ENCODE data around the gene ALDH1A1.
"Not testable (repeated sequence)": the region's sequence is repeated elsewhere in the genome, so short reads cannot be mapped to it uniquely, and the experiment has no call there.

Gene ALDH1A1

DNA sequence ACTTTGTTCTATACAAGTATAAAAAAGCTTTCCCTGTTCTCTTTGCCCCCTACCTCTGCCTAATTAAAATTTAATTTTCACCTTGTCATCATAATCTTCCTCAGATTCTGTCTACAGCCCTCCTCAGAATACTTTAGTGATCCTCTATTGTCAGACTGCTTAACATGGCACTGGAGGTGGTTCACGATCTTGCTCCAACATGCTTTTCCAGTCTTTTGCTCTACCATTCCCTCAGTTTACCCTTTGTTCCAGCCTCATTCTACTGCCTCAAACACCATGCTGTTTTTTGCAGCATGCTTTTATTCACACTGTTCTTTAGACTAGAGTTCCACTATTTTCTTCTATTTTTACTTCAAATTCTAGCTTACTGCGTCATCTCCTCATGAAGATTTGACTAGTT, 10.4 kb downstream of the ALDH1A1 start:
- no peak for DNase-seq

DNA sequence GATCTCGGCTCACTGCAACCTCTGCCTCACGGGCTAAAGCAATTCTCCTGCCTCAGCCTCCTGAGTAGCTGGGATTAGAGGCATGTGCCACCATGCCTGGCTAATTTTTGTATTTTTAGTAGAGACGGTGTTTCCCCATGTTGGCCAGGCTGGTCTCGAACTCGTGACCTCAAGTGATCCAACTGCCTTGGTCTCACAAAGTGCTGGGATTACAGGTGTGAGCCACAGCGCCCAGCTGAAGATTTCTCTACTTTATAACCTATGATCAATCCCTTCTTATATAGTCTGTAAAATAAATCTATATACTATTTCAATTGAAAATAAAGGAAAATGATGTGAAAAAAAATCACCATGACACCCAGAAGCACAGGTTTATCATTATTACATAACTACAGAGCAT, 13.3 kb downstream of the ALDH1A1 start:
- not testable (repeated sequence) for DNase-seq

DNA sequence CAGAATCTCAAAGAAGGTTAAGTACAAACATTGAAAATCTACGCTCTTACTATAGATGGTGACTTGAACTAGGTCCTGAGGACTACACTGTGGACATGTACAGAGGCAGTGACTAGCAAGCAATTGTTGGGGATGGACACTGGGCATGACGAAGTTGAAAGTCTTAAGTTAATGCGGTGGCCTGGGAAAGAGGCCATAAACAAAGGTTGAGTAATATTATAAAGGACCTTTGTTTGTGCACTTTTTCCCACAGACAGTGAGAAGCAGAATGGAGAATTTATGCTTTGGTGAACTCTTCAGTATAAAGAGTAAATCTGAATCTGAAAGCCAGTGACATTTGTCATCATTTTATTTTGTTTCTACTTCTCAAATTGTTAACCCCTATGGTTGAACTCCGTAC, 15.3 kb downstream of the ALDH1A1 start:
- DNase-seq, result no peak

DNA sequence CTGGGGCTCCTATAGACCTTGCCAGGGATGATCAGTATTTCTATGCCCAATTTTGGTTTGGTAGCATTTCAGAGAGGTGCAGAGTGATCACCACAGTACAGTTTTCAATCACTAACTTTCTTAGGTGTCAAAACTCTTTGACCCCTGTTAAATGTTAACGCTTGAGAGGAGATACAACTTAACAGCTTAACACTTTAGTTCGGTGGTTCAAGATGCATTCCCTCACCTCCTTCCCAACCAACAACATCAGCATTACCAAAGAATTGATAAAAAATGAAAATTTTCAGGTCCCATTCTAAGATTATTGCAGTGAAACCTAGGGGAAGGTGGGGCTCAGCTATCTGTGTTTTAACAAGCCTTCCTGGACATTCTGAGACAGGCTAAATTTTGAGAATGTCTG, 16.2 kb downstream of the ALDH1A1 start:
- DNase-seq, result no peak

DNA sequence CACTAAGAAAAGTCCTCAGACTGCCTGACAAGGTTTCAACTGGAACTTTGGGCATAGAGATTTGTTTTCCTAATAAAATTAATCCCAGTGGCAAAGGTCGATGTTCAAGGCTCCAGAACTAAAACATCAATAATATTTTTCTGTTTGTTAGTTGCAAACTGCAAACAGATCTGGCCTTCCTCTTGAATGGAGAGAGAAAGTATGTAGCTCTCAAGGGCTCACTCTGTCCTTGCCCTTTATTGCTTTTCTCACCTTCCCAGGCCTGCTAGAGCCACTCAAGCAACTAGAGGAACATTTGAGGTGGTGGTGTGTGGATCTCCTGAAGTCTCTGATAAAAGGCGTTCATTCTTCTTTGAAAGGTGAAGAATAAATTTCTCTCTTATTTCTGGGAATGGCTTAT, 16.6 kb downstream of the ALDH1A1 start:
- no peak for DNase-seq

DNA sequence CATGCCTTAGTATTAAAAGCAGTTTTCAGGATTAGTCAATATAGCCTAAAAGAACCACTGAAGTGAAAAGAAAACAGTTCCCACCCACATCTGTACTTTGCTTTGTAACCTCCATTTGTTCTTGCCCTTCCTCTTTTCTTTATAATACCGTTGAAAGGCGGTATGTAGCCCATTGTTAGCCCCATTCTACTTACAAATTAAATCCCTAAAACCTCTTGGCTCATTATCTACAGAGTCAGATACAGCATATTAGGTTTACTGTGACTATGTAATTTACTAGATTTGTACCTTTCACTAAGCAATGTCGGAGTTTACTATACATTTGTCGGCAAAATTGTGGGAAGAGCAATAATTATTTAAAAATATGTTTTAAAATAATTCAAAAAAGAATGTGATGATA, 17.3 kb downstream of the ALDH1A1 start:
- DNase-seq, result no peak

DNA sequence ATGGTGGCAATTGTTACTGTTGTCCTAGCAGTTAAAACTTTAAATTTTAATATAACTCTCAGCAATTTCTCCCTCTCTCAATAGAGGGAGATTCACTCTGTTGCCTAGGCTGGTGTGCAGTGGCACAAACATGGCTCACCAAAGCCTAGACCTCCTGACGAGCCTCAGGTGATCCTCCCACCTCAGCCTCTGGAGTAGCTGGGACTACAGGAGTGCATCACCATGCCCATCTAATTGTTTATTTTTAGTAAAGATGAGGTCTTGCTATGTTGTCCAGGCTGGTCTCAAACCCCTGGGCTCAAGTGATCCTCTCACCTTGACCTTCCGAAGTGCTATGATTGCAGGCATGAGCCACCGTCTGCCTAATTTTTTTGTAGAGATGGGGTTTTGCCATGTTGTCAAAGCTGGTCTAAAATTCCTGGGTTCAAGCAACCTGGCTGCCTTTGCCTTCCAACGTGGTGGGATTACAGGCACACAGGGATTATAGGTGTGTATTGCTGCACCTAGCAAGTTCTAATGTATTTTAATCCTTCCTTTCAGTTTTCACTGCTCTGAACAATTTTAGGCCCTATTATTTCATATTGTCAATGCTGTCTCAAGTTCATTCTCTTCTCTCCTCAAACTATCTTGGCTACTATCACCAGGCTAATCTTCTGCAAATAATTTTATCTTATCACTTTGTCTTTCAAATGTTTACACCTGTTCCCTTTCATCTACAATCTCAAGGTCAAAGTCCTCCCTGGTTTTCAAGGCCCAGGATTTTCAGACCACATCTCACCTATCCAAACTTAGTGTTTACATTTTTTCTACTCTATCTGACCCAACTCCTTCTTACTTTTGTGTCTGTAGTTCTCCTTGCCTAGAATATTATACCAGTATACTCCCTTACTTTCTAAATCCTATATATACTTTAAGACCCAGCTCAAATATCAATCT, 18.9 kb downstream of the ALDH1A1 start:
- DNase-seq, result no peak

DNA sequence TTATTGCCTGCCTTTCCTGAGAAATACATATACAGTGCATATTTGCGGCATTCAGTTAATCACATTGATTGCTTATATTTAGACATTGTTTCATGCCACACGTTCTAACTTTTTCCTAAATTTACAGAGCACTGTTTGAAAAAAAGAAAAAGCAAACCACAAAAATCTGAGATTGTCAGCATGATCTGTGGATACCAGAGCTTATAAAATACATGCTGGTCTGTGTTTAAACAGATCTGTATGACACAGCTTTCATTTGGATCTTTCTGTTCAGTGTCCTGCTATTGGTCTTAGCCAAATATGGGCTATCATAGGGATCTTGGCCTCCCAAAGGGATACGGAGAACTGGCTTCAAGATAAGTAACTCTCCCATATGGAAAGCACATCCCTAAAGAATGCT, 20.2 kb downstream of the ALDH1A1 start:
- no peak for DNase-seq

DNA sequence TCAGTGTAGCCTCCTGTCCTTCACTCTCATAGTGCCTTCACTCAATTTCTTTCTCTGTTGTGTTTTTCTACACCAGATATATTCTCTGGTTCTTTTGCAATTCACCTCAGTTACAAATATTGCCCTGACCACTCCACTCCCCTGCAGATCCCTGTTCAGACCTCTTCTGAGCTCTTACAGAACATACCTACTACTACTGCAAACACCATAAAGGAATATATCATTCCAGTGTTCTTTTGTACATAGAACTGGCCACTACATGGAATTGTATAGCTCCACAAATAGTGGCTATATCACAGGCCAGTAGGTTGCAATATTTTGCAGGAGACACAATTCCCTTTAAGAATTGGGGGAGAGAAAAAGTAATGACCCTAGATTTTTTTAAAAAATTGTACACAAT, 21.0 kb downstream of the ALDH1A1 start:
- DNase-seq, result no peak

DNA sequence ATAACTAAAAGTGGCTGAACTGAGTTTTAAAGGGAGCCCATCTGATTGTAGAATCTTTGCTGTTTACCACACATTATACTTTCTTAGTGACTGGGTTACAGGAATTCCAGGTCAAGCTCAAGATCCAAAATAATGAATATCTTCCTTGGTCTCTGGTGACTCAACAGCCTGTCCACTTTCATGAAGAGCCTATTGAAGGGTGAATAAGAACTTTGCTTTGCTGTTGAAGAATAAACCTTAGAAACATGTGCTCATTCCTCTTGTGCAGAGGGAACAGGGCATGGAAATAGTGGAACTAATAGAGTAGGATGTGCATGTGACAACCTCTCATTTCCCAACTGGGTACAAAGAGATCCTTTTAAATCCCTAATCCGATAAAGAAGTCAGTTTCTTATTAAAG, 21.4 kb downstream of the ALDH1A1 start:
- DNase-seq, result no peak

DNA sequence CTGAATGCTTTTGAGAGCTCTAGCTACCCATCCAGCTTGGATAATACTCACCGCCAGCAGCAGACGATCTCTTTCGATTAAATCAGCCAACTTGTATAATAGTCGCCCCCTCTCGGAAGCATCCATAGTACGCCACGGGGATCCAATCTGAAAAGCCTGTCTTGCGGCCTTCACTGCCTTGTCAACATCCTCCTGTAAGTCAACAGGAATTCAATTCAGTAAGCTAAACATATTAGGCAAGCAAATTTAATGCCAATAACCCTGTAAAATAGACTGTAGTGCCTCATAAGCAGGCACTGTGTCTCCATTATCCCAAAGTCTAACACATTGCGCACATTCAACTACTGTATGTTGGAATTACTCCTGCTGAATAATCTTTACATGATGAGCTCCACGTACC, 22.0 kb downstream of the ALDH1A1 start:
- no peak for DNase-seq

DNA sequence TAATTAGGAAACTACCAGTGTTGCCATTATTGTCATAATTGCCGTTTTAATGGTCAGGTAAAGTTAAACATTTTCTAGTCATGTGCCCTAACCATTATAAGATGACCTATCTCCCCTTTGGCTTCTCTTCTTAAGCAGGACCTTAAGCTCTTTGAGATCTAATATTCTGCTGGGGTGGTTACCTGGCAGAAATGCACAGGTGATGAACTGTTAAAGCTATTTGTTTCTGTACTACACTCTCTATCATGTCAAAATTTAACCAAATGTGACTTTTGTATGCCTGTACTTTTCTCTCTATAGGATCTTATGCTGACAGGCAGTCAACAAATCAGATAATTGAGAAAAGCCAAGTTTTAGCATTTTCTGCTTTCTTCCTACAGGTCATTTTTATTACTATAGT, 23.3 kb downstream of the ALDH1A1 start:
- DNase-seq, result no peak

DNA sequence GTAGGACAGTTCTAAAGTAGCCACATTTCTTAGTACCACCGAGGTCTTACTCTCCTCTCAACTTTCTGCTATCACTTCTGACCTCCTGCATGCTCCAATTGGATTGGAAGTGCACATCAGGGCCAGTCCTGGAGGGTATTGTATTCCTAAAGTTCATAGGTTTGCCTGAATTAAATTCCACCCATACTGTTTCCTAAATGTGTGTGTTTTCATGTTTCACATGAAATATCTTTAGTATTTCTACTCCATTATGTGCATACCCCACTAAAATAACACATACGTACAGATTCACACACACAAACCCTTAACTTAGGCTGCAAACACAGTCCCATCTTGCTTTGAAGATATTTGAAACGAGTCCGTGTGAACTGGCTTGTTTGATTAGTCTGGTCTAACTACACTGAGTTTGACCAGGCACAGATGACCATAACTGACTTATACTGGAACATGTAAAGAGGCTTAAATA, 24.8 kb downstream of the ALDH1A1 start:
- no peak for DNase-seq

DNA sequence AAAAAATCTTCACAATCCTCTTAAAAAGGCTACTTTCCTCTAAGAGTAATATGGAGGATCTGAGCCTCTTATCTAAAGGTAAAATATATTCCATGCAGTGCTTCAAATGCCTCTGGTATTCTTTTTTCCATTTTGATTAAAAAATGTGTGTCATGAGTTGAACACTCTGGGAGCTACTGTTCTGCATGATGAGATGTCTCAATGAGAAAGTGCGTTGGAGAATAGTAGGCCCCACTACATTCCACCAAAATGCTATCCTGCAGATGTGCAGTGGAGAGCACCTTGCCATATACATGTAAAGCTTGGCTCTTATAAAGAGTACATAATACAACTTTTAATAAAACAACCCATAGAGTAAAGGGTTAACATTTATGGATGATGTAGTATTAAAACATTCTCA, 26.3 kb downstream of the ALDH1A1 start:
- DNase-seq, result no peak

DNA sequence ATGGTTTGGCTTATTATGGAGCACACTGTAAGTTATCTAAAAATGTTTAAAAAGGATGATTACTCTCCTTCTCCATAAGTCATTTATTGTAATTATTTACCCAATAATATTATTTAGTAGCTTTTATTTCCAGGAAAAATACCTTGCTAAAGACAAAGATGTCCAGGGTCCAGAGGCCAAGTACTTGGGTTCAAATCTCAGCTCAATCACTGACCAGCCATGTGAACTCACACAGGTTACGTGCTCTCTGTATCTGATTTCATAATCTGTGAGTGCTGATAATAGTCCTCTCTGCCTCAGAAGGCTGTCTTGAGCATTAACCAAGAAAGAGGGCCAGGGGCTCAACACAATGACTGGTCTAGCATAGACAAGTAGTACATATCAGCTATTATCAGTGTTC, 27.0 kb downstream of the ALDH1A1 start:
- no peak for DNase-seq

DNA sequence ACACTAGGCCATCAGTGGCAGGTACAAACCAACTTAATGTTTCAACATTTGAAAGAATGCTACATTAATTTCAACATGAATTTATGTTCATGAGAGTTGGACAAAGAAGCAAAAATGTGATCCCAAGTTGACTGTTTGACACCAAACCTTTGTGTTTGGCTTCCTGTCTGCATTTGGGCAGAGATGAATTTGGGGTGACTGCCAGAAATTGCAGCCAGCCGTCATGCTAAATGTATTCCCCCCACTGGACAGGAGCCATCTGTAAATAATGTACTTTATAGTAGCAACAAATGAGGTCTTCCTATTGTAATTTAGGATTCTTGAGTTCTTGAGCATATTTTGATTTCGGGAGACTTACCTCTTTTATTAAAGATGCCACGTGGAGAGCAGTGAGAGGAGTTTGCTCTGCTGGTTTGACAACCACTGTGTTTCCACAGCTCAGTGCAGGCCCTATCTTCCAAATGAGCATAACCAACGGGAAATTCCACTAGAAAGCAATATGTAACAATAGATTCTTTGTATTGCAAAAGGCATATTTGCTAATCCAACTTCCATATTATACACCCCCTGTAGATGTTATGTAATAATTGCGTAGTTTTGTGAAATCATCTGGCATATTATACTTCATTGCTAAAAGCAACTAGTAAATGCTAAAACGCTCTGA, 27.6 kb downstream of the ALDH1A1 start:
- DNase-seq, result no peak

DNA sequence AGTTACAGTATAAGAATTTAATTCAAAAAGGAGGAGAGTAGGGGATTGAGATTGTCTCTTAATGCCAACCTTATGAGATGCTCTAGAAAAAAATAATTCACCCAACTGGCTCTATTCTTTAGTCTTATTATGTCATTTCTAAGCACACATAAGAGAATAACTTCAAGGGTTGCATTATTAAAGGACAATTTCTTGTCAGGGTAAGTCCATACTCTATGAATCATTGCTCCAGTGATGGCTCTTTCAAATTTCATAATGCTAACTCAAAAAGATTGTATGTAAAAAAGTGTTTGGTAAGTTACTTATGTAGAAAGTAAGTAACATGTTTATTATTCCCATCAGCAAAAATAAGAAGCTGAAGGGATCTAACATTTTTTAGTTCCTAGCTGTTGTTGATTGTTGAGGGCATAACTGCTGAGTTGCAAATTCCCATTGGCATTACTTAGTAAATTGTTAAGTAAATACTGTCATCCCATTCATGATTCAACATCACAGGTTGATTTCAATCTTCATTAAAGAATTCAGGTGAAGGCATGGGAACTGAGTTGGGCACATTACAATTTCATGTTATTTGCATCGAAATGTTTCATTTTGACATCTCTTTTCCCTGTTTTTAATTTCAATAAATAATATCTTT, 28.6 kb downstream of the ALDH1A1 start:
- no peak for DNase-seq

DNA sequence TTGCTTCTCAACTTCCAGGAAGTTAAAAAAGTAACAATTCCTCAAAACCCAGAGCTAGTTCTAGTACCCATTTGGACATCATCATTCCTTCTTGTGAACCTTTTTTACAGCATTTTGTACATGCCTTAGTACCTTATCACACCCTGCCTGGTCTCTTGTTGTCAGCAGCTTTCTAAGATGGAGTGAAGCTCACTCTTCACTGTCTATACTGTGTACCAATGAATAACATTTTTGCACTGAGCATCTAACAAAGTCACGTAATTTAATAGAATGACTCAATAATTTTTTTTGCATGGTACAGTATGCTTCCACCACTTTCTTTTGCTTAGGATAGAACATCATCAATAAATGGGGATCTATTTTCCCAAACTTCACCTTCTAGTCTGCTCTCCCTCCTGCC, 29.8 kb downstream of the ALDH1A1 start:
- DNase-seq, result no peak

DNA sequence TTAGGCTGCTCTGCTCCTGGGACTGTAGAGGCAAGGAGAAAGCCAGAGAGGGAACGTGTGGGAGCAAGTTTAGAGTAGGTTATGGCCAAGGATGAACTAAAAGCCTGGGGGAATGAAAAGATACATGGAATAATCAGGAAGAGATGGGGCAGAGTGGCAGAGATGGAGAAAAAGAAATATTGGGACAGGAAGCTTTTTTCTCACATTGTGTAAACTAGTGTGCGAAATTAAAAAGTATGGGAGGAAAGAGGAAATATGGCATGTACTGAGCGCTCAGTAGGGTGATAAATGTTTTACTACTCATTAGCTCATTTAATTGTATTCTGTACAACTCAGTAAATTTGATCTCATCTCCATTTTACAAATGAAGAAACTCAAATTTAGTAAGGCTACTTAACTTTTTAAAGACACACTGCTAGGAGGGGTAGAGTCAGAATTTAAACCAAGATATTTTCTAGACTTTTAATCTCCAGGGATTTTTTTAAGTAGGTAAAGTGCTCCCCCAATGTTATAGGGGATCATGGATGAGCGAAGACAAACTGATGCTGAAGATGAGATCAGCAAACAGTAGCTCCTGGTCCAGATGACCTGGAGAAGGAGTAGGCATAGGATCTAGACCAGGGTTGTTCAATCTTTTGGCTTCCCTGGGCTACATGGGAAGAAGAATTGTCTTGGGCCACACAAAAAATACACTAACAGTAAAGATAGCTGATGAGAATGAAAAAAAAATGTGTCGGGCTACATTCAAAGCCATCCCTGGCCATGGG, 30.8 kb downstream of the ALDH1A1 start:
- no peak for DNase-seq

DNA sequence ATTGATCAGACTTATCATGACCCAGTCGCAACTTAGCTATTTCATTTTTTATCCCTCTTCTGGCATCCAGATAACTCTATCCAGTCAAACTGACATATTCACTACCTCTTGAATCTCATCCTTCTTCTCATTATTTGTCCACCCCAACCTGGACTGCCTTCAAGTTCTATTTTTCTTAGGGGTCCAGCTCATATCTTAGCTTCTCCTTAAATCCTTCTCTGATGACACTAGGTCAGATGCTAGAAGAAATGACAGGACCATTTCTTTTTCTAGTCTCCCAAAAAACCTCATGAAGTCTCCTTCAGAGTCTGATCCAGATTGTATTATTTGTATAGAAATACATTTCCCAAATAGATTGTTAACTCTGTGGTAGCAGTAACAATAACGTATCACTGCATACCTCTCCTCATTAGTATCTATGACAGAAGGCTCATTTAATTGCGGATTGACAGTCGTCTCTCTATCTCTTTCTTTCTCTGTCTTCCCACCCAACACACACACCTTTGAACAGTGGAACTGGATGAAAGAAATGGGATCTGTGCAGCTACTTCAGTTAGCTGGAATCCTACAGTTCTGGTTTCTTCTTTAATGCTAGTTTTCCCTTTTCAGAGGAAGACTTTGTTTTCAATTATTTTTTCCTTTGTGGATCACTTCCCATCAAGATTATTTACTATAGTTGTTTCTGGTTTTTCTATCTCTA, 33.5 kb downstream of the ALDH1A1 start:
- DNase-seq, result no peak

DNA sequence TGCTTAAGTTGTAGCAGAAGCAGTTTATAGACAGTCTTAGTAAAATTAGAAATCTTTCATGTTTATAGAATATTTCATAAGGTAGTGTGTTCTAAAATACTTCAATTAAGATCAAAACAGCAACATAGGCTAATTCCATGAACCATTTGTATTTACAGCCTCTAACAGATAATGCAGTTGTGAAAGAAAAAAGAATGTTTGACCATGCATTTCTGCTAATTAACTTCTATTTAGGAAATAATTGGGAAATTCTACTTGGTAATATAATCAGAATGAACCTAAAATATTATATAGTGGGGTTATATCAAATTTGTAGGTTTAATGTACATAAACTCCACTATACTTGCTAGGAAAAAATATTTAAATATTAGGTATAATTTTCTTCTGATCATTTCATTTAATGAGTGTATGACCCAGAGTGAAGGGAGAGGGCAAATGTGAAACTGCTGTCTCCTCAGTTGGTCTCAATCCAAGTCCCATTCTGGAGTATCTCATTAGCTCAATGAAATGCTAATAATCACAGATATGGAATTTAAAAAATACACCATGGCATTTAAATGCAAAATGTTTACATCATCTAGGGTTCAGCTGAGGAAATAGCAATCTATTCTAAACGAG, 34.9 kb downstream of the ALDH1A1 start:
- no peak for DNase-seq

DNA sequence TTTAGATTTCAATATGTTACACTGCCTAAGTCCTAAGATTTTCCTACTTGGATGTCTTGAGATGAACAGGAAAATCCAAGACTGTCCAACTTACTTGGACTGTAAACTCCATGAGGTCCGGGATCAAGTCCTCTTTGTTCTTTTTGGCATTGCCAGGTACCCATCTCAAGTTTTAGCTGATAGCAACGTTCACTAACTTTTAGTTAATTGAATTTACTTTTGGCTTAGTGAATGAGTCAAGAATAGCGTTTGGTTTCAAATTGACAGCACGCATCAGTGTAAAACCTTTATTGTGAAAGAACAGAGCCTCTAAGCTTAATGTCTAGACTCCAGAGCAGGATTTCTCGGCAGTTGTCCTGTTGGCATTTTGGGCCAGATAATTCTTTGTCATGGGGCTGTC, 37.2 kb downstream of the ALDH1A1 start:
- DNase-seq, result no peak

Data from NCI-H524 treated with DMSO at 0.1 percent for 48 hours (cell line).